A673 (cell line): Measurements from ENCODE around the gene RAE1. TPM values are rescaled to one million over a fixed set of nuclear protein-coding genes. Genes with fewer than 3 reads are reported as not detected.

Experiments
- BruUV-seq: library from RNA; stranded (reverse); fragments of 400-500 nt; replicated peaks from 2 replicates; lab custom pipeline; 2021; lab: Mats Ljungman, UMichigan
- CTCF ChIA-PET: fragments of 300-600 bp; sonication (Branson Sonifier 250); formaldehyde crosslinking; loops from one replicate; lab custom pipeline; 2022; ENCODE audit warnings: antibody characterized with exemption; lab: Charles Lee
- POLR2A ChIA-PET: fragments of 300-600 bp; sonication (Branson Sonifier 250); formaldehyde crosslinking; loops from one replicate; lab custom pipeline; 2022; ENCODE audit warnings: antibody characterized with exemption; ENCODE audit not compliant: low non-redundant PET; lab: Charles Lee
- DNase-seq: peaks from one replicate; pipeline ENCODE4 v3.0.0-alpha.2; 2015; ENCODE audit warnings: low spot score
- H3K27ac ChIP-seq: fragments of 200-600 bp; sonication (generic); 2 replicates; pipeline ENCODE4 v1.5.1; 2016; ENCODE audit warnings: mixed run types, low read depth, mild to moderate bottlenecking, mixed read lengths, antibody characterized with exemption, low read length; ENCODE audit not compliant: poor library complexity, severe bottlenecking
- H3K27me3 ChIP-seq: fragments of 200-600 bp; sonication (generic); replicated peaks from 2 replicates; pipeline ENCODE4 v1.6.1; 2017; ENCODE audit warnings: mixed run types, low read depth, mild to moderate bottlenecking, mixed read lengths, antibody characterized with exemption, low read length; ENCODE audit not compliant: insufficient read depth, poor library complexity
- H3K36me3 ChIP-seq: fragments of 200-600 bp; sonication (generic); 2 replicates; pipeline ENCODE4 v1.6.1; 2016; ENCODE audit warnings: mixed run types, mild to moderate bottlenecking, mixed read lengths, antibody characterized with exemption, low read length; ENCODE audit not compliant: insufficient read depth, poor library complexity, severe bottlenecking
- H3K4me1 ChIP-seq: fragments of 200-600 bp; sonication (generic); 2 replicates; pipeline ENCODE4 v1.6.1; 2017; ENCODE audit warnings: mixed run types, mild to moderate bottlenecking, mixed read lengths, antibody characterized with exemption, low read length; ENCODE audit not compliant: insufficient read depth, poor library complexity, severe bottlenecking
- H3K4me3 ChIP-seq: fragments of 200-600 bp; sonication (generic); 2 replicates; pipeline ENCODE4 v1.5.1; 2016; ENCODE audit warnings: low read depth, mixed run types, mild to moderate bottlenecking, mixed read lengths, low read length; ENCODE audit not compliant: poor library complexity, severe bottlenecking
- H3K9me3 ChIP-seq: fragments of 200-600 bp; sonication (generic); 2 replicates; pipeline ENCODE4 v1.6.1; 2016; ENCODE audit warnings: mixed run types, low read depth, mild to moderate bottlenecking, mixed read lengths, antibody characterized with exemption, low read length; ENCODE audit not compliant: poor library complexity, severe bottlenecking
- CTCF ChIP-seq: fragments of 300-800, 200-600 bp; sonication (generic); conservative IDR thresholded peaks from 2 replicates; pipeline ENCODE4 v1.5.1; 2017; ENCODE audit warnings: low read depth, mild to moderate bottlenecking, antibody characterized with exemption, low read length, moderate library complexity, mixed read lengths
- EZH2 ChIP-seq: fragments of 200-600 bp; sonication (generic); IDR thresholded peaks from 2 replicates; pipeline ENCODE4 v1.6.1; 2017; ENCODE audit warnings: borderline replicate concordance, low read depth, mild to moderate bottlenecking, mixed read lengths, antibody characterized with exemption, low read length; ENCODE audit not compliant: poor library complexity, severe bottlenecking
- intact Hi-C: fragments of 100-400 bp; cut with micrococcal nuclease; formaldehyde crosslinking; loops from one replicate; pipeline ENCODE4 v1.10.0; 2022; ENCODE audit not compliant: unreplicated experiment
- total RNA-seq: library from RNA; stranded (reverse); gene quantifications from 2 replicates; pipeline ENCODE4 v1.2.3, GENCODE V29; 2021

Gene RAE1
- total RNA-seq, 1 experiment from 2014 or later = 70.9 TPM

DNA sequence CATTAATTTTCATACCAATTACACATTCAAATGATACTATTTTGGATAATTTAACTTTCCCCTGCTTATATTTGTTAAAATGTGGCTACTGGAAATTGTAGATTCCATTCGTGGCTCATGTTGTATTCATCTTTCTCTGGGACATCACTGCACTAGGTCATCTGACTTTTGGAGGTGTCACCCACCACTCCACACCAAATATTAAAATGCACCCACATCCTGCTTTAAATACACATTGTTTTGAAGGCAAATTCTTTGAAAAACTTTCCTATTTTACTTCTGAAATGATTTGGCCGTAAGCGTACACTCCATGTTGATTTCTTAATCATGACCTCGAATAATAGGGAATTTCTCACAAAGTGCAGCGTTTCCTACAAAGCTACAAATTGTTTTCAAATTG, 31.5 kb downstream of the RAE1 start:
- Histone ChIP-seq H3K27me3 (no peaks in the 10 kb centered on the region), H3K9me3 (no peaks in the 10 kb centered on the region), H3K4me3 (no peak overlapping the region), H3K4me1 (no peaks in the 10 kb centered on the region), H3K27ac (no peak overlapping the region), H3K36me3 (peaks cover 7% of the 10 kb centered on the region)
- DNase-seq = no peak
- ChIA-PET CTCF (interaction anchor here (0.5 to 1.3 kb wide), 2 partner anchors 113 to 116 kb away, joined by 3 to 4 read pairs; no protein-coding TSS in a partner anchor), POLR2A (no interaction called here)
- no TSS peak for BruUV-seq
- intact Hi-C loops = loop anchor here (5.0 kb wide), 2 partner anchors 210 to 830 kb away; no protein-coding TSS in a partner anchor
- no peak for TF ChIP-seq EZH2
- no peak for TF ChIP-seq CTCF

GRCh38 chr20:57383447-57384347, 32.6 kb downstream of the RAE1 start:
- peaks cover under 1% of the 10 kb centered on the region for H3K36me3 ChIP-seq
- DNase-seq = no peak
- no peaks in the 10 kb centered on the region for H3K4me1 ChIP-seq
- no peak overlapping the region for H3K4me3 ChIP-seq
- no TSS peak for BruUV-seq
- ChIA-PET CTCF (no interaction called here), POLR2A (no interaction called here)
- no peak overlapping the region for H3K27ac ChIP-seq
- intact Hi-C loops = loop anchor here (5.0 kb wide), 2 partner anchors 209 to 829 kb away; no protein-coding TSS in a partner anchor
- H3K27me3 ChIP-seq = no peaks in the 10 kb centered on the region
- TF ChIP-seq CTCF (no peak), EZH2 (no peak)
- H3K9me3 ChIP-seq = no peaks in the 10 kb centered on the region

DNA sequence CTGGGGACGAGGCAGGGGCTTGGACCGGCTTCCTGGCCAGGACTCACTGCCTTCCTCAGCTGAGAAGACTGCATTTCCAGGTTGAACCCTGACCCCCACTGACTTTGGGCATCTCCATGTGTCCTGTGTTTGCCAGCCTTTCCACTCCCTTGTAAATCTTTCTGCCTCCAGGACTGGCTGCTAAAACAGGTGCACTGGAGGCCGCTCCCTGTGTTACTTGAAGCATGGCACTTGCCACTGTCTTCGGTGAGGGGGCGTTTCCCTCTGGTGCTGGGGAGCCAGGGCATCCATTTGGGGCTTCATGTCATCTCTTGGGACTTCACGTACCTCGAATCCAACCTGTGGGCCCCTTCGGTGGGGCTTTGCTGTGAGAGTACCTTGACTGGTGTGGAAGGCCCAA, 33.4 kb downstream of the RAE1 start:
- BruUV-seq = no TSS peak

More for the DNA sequence above, 33.4 kb downstream of the RAE1 start:
- Histone ChIP-seq H3K9me3 (no peaks in the 10 kb centered on the region), H3K4me3 (no peak overlapping the region), H3K4me1 (peaks cover 2% of the 10 kb centered on the region), H3K27ac (no peak overlapping the region), H3K36me3 (no peaks in the 10 kb centered on the region), H3K27me3 (no peaks in the 10 kb centered on the region)
- TF ChIP-seq EZH2 (no peak), CTCF (no peak)
- ChIA-PET POLR2A (no interaction called here), CTCF (no interaction called here)
- DNase-seq = no peak
- intact Hi-C loops = loop anchor here (5.0 kb wide), 2 partner anchors 208 to 828 kb away; no protein-coding TSS in a partner anchor
